DND-41 (cell line): Measurements from ENCODE around the gene YBX2.

Experiments used
- EZH2 ChIP-seq: IDR thresholded peaks from 3 replicates; pipeline ENCODE4 v1.6.1; 2012; ENCODE audit warnings: borderline replicate concordance, low read depth, mild to moderate bottlenecking, moderate library complexity, low read length, inconsistent platforms; ENCODE audit not compliant: severe bottlenecking
- TF ChIP-seq, protein P1 (sequence below): IDR thresholded peaks from 2 replicates; pipeline ENCODE4 v1.5.1; 2012; ENCODE audit warnings: borderline replicate concordance, low read length, moderate library complexity, mild to moderate bottlenecking; ENCODE audit not compliant: poor library complexity, severe bottlenecking; ENCODE audit errors: extremely low read depth

DNA sequence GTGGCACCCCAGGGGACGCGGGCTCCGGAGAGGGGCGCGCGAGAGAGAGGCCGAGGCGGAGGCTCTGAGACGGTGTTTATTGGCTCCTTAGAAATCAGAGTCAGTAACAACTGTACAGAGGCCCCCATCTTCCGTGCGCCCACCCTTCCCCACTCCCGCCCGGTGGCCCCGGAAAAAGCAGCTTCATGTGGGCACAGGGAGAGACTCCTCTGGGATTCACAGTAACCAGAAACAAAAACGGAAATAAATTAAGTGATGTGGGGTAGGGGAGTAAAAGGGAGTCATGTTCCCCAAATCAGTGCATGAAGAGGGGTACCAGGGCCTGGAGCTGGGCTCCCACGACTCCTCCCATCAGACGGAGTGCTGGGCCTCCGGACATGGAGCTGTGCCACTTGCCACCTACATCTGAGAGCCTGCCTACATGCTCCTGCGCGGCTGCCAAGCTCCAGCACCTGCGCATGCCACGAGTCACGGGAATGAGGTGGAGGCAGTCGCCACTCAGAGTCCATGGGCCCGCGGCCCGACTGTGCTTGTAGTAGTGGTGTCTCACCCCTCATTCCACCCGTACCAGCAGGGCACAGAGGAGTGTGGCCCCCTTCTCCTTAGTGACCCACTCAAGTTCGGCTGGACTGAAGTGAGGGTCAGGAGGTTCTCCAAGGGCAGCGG, 21.3 kb upstream of the YBX2 start:
- TF ChIP-seq, protein P1, sequence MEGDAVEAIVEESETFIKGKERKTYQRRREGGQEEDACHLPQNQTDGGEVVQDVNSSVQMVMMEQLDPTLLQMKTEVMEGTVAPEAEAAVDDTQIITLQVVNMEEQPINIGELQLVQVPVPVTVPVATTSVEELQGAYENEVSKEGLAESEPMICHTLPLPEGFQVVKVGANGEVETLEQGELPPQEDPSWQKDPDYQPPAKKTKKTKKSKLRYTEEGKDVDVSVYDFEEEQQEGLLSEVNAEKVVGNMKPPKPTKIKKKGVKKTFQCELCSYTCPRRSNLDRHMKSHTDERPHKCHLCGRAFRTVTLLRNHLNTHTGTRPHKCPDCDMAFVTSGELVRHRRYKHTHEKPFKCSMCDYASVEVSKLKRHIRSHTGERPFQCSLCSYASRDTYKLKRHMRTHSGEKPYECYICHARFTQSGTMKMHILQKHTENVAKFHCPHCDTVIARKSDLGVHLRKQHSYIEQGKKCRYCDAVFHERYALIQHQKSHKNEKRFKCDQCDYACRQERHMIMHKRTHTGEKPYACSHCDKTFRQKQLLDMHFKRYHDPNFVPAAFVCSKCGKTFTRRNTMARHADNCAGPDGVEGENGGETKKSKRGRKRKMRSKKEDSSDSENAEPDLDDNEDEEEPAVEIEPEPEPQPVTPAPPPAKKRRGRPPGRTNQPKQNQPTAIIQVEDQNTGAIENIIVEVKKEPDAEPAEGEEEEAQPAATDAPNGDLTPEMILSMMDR, result no peak
- TF ChIP-seq EZH2, result no peak
